Measurements from ENCODE around the gene TLE3. TPM values are rescaled to one million over a fixed set of nuclear protein-coding genes. Genes with fewer than 3 reads are reported as not detected.

The TLE3 gene
- total and polyA plus RNA-seq, 2 of the 4 experiments (the other 2 are of a cell fraction): 6.5 to 16.3 TPM

DNA sequence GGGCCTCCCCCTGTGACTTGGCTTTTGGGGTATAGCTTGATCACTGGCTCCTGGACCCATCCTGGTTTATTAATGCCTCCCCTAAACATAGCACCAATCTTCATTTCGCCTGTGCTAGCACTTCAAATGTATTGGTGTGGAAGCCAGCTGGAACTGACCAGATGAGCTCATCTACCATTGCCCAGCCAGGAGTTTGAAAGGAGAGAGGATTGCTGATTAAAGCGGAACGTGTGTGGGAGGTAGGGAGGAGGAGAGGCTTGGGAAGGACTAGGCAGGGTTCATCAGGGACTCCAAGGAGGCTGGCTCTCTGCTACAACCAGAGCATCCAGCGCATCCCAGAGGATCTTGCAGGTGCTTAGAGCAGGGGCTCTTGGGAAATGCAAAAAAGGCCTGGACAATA is 34.4 kb upstream of the TLE3 start:
- no CpG with 5 or more reads among the region's 4 CpGs for WGBS, 2 experiments (ENCODE audit: extremely low coverage in 2 of 2, insufficient read length in 1 of 2)
- in situ Hi-C loops (cut with MboI; ENCODE audit: low sequenced_read_pairs): no loop called here

More for the DNA sequence above, 34.4 kb upstream of the TLE3 start:
- no peak overlapping the region for H3K9ac ChIP-seq (ENCODE audit: low read depth, low read length)
- H4K20me1 ChIP-seq (ENCODE audit: insufficient read depth, low read length): no peaks in the 10 kb centered on the region
- no peak overlapping the region for H4K91ac ChIP-seq (ENCODE audit: insufficient read depth, low read depth, low read length)
- H3K23ac ChIP-seq (ENCODE audit: low read depth, low read length): no peak overlapping the region
- no peak overlapping the region for H3K4ac ChIP-seq (ENCODE audit: low read depth, low read length)
- H3K56ac ChIP-seq (ENCODE audit: extremely low read depth, insufficient read depth, low read length): no peak overlapping the region
- H3K27me3 ChIP-seq (ENCODE audit: control insufficient read depth, insufficient read depth, low read length): peaks cover 69% of the 10 kb centered on the region
- no peak overlapping the region for H3K4me3 ChIP-seq (ENCODE audit: insufficient read depth, low read depth, low read length)
- DNase-seq: peak; percentile 36
- dilution Hi-C loops (cut with HindIII; ENCODE audit: low sequenced_read_pairs, unreplicated experiment): no loop called here
- BruUV-seq (replicated peaks): no TSS peak
- no peak overlapping the region for H2AK9ac ChIP-seq (replicated peaks; ENCODE audit: low read depth, low read length, poor library complexity)
- no peaks in the 10 kb centered on the region for H3K4me1 ChIP-seq (ENCODE audit: control insufficient read depth, insufficient read depth, low read length)
- no peak overlapping the region for H3K14ac ChIP-seq (replicated peaks; ENCODE audit: low read depth, low read length)
- no peak overlapping the region for H3K18ac ChIP-seq (ENCODE audit: low read depth, low read length)
- no peak overlapping the region for H4K8ac ChIP-seq (ENCODE audit: low read depth in 2 of 2, low read length in 2 of 2)
- ATAC-seq (ENCODE audit: low read depth): no peak
- no peak overlapping the region for H2AFZ ChIP-seq (replicated peaks; ENCODE audit: low read length, poor library complexity)
- H3K4me2 ChIP-seq (ENCODE audit: low read depth, low read length): no peak overlapping the region
- no peaks in the 10 kb centered on the region for H3K79me1 ChIP-seq (ENCODE audit: low read depth in 1 of 2, low read length in 2 of 2)
- H2BK20ac ChIP-seq (ENCODE audit: low read depth, low read length): no peak overlapping the region
- intact Hi-C loops (cut with micrococcal nuclease): no loop called here
- H3K27ac ChIP-seq (ENCODE audit: insufficient read depth, low read length): no peak overlapping the region
- H3K9me1 ChIP-seq (ENCODE audit: insufficient read depth, low read length): no peaks in the 10 kb centered on the region
- no peak overlapping the region for H2BK15ac ChIP-seq (ENCODE audit: low read depth, low read length)
- H3K36me3 ChIP-seq (ENCODE audit: control insufficient read depth, insufficient read depth, low read length): no peaks in the 10 kb centered on the region
- no peak overlapping the region for H2BK5ac ChIP-seq (ENCODE audit: low read depth, low read length, poor library complexity, severe bottlenecking)
- CTCF ChIA-PET: no interaction called here
- POLR2A ChIA-PET (ENCODE audit: unreplicated experiment): no interaction called here
- H2AK5ac ChIP-seq (ENCODE audit: low read depth, low read length): no peak overlapping the region
- H4K5ac ChIP-seq (ENCODE audit: low read depth, low read length): no peak overlapping the region
- no peak overlapping the region for H2BK120ac ChIP-seq (ENCODE audit: low read depth, low read length)
- H3K9me3 ChIP-seq (ENCODE audit: control insufficient read depth, insufficient read depth, low read length): peaks cover 3% of the 10 kb centered on the region
- TF ChIP-seq, protein P1, sequence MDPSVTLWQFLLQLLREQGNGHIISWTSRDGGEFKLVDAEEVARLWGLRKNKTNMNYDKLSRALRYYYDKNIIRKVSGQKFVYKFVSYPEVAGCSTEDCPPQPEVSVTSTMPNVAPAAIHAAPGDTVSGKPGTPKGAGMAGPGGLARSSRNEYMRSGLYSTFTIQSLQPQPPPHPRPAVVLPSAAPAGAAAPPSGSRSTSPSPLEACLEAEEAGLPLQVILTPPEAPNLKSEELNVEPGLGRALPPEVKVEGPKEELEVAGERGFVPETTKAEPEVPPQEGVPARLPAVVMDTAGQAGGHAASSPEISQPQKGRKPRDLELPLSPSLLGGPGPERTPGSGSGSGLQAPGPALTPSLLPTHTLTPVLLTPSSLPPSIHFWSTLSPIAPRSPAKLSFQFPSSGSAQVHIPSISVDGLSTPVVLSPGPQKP (IDR thresholded peaks at IDR 0.05; ENCODE audit: borderline replicate concordance, low read depth, low read length): no peak
